ENCODE data around the gene OLFM1.

DNA sequence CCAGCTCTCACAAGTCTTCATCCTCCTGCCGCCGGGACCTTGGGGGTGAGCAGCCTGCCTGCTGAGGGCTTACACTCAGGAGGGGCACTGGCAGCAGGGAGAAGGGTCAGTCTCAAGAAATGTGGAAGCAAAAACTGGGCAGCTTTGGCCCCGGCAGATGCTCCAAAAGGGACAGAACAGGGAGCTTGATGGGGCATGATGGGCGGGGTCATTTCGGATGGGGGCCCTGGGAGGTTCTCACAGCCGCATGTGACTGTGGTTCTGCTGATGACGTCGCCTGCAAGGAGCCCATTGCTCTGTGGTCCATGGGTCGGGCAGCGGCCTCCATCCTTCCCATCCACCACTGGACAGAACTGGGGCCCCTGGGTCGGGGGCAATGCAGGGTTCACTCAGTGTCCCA lies 76.6 kb downstream of the OLFM1 start:
- TF ChIP-seq EP300 (IDR thresholded peaks at IDR 0.05) = no peak
- no peak for TF ChIP-seq POLR2AphosphoS5 (IDR thresholded peaks at IDR 0.05)
- no peak for TF ChIP-seq POLR2A (IDR thresholded peaks at IDR 0.05; ENCODE audit: low read depth)

Measured in esophagus muscularis mucosa (tissue), 3 donors.